H9 (cell line): ENCODE measurements around the gene COMT. TPM values are rescaled to one million over a fixed set of nuclear protein-coding genes. Genes with fewer than 3 reads are reported as not detected.

Source experiments
- DNase-seq: peaks from one replicate; pipeline ENCODE4 v3.0.0-alpha.2; 2017
- H2AFZ ChIP-seq: one replicate; pipeline ENCODE4 v1.6.1; 2013; ENCODE audit warnings: mild to moderate bottlenecking, low read length, control low read depth, moderate library complexity
- H2AK5ac ChIP-seq: 2 replicates; pipeline ENCODE4 v1.6.1; 2013; ENCODE audit warnings: low read length, control low read depth, mixed read lengths; ENCODE audit not compliant: insufficient read length
- H2BK120ac ChIP-seq: one replicate; pipeline ENCODE4 v1.6.1; 2013; ENCODE audit warnings: low read depth, mild to moderate bottlenecking, low read length, control low read depth, inconsistent platforms; ENCODE audit not compliant: poor library complexity, severe bottlenecking
- H2BK12ac ChIP-seq: 2 replicates; pipeline ENCODE4 v1.6.1; 2013; ENCODE audit warnings: low read length, control low read depth, mixed read lengths, low read depth; ENCODE audit not compliant: insufficient read length
- H2BK15ac ChIP-seq: 2 replicates; pipeline ENCODE4 v1.6.1; 2013; ENCODE audit warnings: low read depth, low read length, control low read depth
- H2BK20ac ChIP-seq: one replicate; pipeline ENCODE4 v1.6.1; 2013; ENCODE audit warnings: low read depth, mild to moderate bottlenecking, low read length, control low read depth, inconsistent platforms; ENCODE audit not compliant: poor library complexity, severe bottlenecking
- H2BK5ac ChIP-seq: 2 replicates; pipeline ENCODE4 v1.6.1; 2013; ENCODE audit warnings: low read length, control low read depth, mixed read lengths; ENCODE audit not compliant: insufficient read length
- H3K14ac ChIP-seq: 2 replicates; pipeline ENCODE4 v1.6.1; 2013; ENCODE audit warnings: low read length, control low read depth; ENCODE audit not compliant: insufficient read depth
- H3K18ac ChIP-seq: 2 replicates; pipeline ENCODE4 v1.6.1; 2013; ENCODE audit warnings: low read depth, mild to moderate bottlenecking, mixed read lengths, low read length, control low read depth; ENCODE audit not compliant: insufficient read length
- H3K23ac ChIP-seq: 2 replicates; pipeline ENCODE4 v1.6.1; 2013; ENCODE audit warnings: low read length, control low read depth, mixed read lengths, low read depth; ENCODE audit not compliant: insufficient read length
- H3K23me2 ChIP-seq: 2 replicates; pipeline ENCODE4 v1.6.1; 2013; ENCODE audit warnings: low read depth, mild to moderate bottlenecking, mixed read lengths, low read length, control low read depth; ENCODE audit not compliant: insufficient read length, poor library complexity, severe bottlenecking
- H3K27ac ChIP-seq: 2 replicates; pipeline ENCODE4 v1.5.1; 2013; ENCODE audit warnings: low read length, control low read depth, mixed read lengths, low read depth; ENCODE audit not compliant: insufficient read length
- H3K27me3 ChIP-seq: 2 replicates; pipeline ENCODE4 v1.6.1; 2013; ENCODE audit warnings: low read length, control low read depth, inconsistent platforms; ENCODE audit not compliant: insufficient read depth
- H3K4ac ChIP-seq: 2 replicates; pipeline ENCODE4 v1.6.1; 2013; ENCODE audit warnings: low read depth, mild to moderate bottlenecking, control low read depth, inconsistent platforms, low read length, moderate library complexity
- H3K4me1 ChIP-seq: 2 replicates; pipeline ENCODE4 v1.6.1; 2013; ENCODE audit warnings: low read length, control low read depth, inconsistent platforms; ENCODE audit not compliant: insufficient read depth
- H3K4me2 ChIP-seq: 2 replicates; pipeline ENCODE4 v1.6.1; 2013; ENCODE audit warnings: low read length, control low read depth, mixed read lengths; ENCODE audit not compliant: insufficient read length, insufficient read depth
- H3K56ac ChIP-seq: 2 replicates; pipeline ENCODE4 v1.6.1; 2013; ENCODE audit warnings: low read depth, mild to moderate bottlenecking, mixed read lengths, low read length, control low read depth; ENCODE audit not compliant: insufficient read length
- H3K79me1 ChIP-seq: 2 replicates; pipeline ENCODE4 v1.6.1; 2013; ENCODE audit warnings: low read depth, mild to moderate bottlenecking, moderate library complexity, low read length, control low read depth, inconsistent platforms; ENCODE audit not compliant: insufficient read depth, poor library complexity, severe bottlenecking
- H3K79me2 ChIP-seq: 2 replicates; pipeline ENCODE4 v1.6.1; 2013; ENCODE audit warnings: low read length, control low read depth, inconsistent platforms; ENCODE audit not compliant: insufficient read depth
- H3K9ac ChIP-seq: 2 replicates; pipeline ENCODE4 v1.6.1; 2013; ENCODE audit warnings: low read length, control low read depth, mixed read lengths; ENCODE audit not compliant: insufficient read length; ENCODE audit errors: extremely low read depth
- H3K9me3 ChIP-seq: one replicate; pipeline ENCODE4 v1.6.1; 2013; ENCODE audit warnings: low read depth, low read length, inconsistent platforms; ENCODE audit not compliant: control insufficient read depth
- H3T11ph ChIP-seq: one replicate; pipeline ENCODE4 v1.6.1; 2013; ENCODE audit warnings: mild to moderate bottlenecking, low read length, control low read depth, inconsistent platforms
- H4K20me1 ChIP-seq: one replicate; pipeline ENCODE4 v1.6.1; 2013; ENCODE audit not compliant: control insufficient read depth, insufficient read length, insufficient read depth
- H4K5ac ChIP-seq: 2 replicates; pipeline ENCODE4 v1.6.1; 2013; ENCODE audit warnings: low read depth, mild to moderate bottlenecking, mixed read lengths, low read length, control low read depth; ENCODE audit not compliant: insufficient read length
- H4K8ac ChIP-seq: replicated peaks from 2 replicates; pipeline ENCODE4 v1.6.1; 2013; ENCODE audit warnings: low read length, control low read depth, mixed read lengths, low read depth; ENCODE audit not compliant: insufficient read length
- H4K91ac ChIP-seq: 2 replicates; pipeline ENCODE4 v1.6.1; 2013; ENCODE audit warnings: low read depth, mild to moderate bottlenecking, moderate library complexity, mixed read lengths, low read length, control low read depth; ENCODE audit not compliant: insufficient read length
- H3K27ac Mint-ChIP-seq, 3 experiments: 2 replicates in 2 of 3; 3 replicates in 1 of 3; pipeline ENCODE4 v1.8.0; 2020 to 2021; ENCODE audit warnings: mixed read lengths in 3 of 3, mild to moderate bottlenecking in 1 of 3, moderate library complexity in 1 of 3
- H3K27me3 Mint-ChIP-seq: 2 replicates; pipeline ENCODE4 v1.8.0; 2021; ENCODE audit warnings: low read depth, mild to moderate bottlenecking, moderate library complexity, mixed read lengths
- H3K36me3 Mint-ChIP-seq, 3 experiments: 2 replicates in 2 of 3; 3 replicates in 1 of 3; pipeline ENCODE4 v1.8.0; 2020 to 2021; ENCODE audit warnings: low read depth in 3 of 3, mixed read lengths in 3 of 3; ENCODE audit not compliant: insufficient read depth in 1 of 3
- H3K4me1 Mint-ChIP-seq, 2 experiments: 2 replicates each; pipeline ENCODE4 v1.8.0; 2020; ENCODE audit warnings: mixed read lengths in 2 of 2
- H3K4me3 Mint-ChIP-seq, 2 experiments: 2 replicates in 1 of 2; 3 replicates in 1 of 2; pipeline ENCODE4 v1.8.0; 2020 to 2021; ENCODE audit warnings: mild to moderate bottlenecking in 2 of 2, mixed read lengths in 2 of 2, moderate library complexity in 1 of 2
- H3K9me3 Mint-ChIP-seq, 2 experiments: 2 replicates in 1 of 2; 3 replicates in 1 of 2; pipeline ENCODE4 v1.8.0; 2020; ENCODE audit warnings: mild to moderate bottlenecking in 2 of 2, mixed read lengths in 2 of 2, moderate library complexity in 1 of 2
- CTCF ChIP-seq: fragments of 200-600 bp; sonication (generic); conservative IDR thresholded peaks from 3 replicates; pipeline ENCODE4 v1.8.0; 2021; ENCODE audit warnings: antibody characterized with exemption, mild to moderate bottlenecking
- WGBS: extraction: QIAGEN DNeasy Blood & Tissue Kit; methylation state at CpG from one replicate; pipeline ENCODE4 v1.1.7; 2013; ENCODE audit warnings: missing lambda C conversion rate, low lambda C conversion rate, mixed read lengths; ENCODE audit not compliant: insufficient read length; ENCODE audit errors: extremely low coverage; 5-methylcytosine and 5-hydroxymethylcytosine counted together
- total RNA-seq: library from RNA; stranded (reverse); gene quantifications from 2 replicates; pipeline ENCODE4 v1.2.1, GENCODE V29; 2021

COMT gene
- total RNA-seq, 1 experiment from 2014 or later = 42.2 TPM

GRCh38 chr22:20011993-20012740 is 70.6 kb downstream of the COMT start:
- Histone ChIP-seq H3K18ac (no peak overlapping the region), H3K9ac (no peak overlapping the region), H2BK15ac (no peak overlapping the region), H3K79me2 (no peaks in the 10 kb centered on the region), H2AK5ac (no peak overlapping the region), H3K79me1 (no peaks in the 10 kb centered on the region), H3K14ac (no peak overlapping the region), H4K8ac (no peak overlapping the region), H3K23ac (no peak overlapping the region), H2BK12ac (no peak overlapping the region), H3K23me2 (peaks cover 3% of the 10 kb centered on the region), H3K27ac (no peak overlapping the region), H2BK5ac (no peak overlapping the region), H4K91ac (no peak overlapping the region), H4K5ac (no peak overlapping the region), H3T11ph (no peak overlapping the region), H2AFZ (no peak overlapping the region), H2BK120ac (no peak overlapping the region), H3K27me3 (peaks cover 4% of the 10 kb centered on the region; the same call in 1 of the 2 replicates), H2BK20ac (no peak overlapping the region), H3K56ac (no peak overlapping the region), H3K4me2 (no peak overlapping the region), H4K20me1 (no peaks in the 10 kb centered on the region), H3K4ac (no peak overlapping the region), H3K4me1 (no peaks in the 10 kb centered on the region), H3K9me3 (no peaks in the 10 kb centered on the region)
- no CpG with 5 or more reads among the region's 7 CpGs for WGBS
- TF ChIP-seq CTCF = no peak
- no peak overlapping the region for H3K27ac Mint-ChIP-seq
- H3K27me3 Mint-ChIP-seq = peaks cover 19% of the 10 kb centered on the region
- H3K36me3 Mint-ChIP-seq = peaks cover 0 to 2% (median 0%) of the 10 kb centered on the region in 3 experiments; a peak in 2 of 7 replicates
- peaks cover 5 to 9% of the 10 kb centered on the region in 2 experiments for H3K4me1 Mint-ChIP-seq
- no peak for DNase-seq
- no peaks in the 10 kb centered on the region for H3K9me3 Mint-ChIP-seq
- H3K4me3 Mint-ChIP-seq = no peak overlapping the region; a peak in 1 of 5 replicates
